Stimulated activated CD8-positive, alpha-beta memory T cell treated with anti-CD3 and anti-CD28 coated beads, Interleukin-7, amount 100 ng/mL, for 48 hours (primary cell): ENCODE measurements around the gene WDR33.

Source experiments
- DNase-seq, 2 donors: peaks; one replicate each; pipeline ENCODE4 v3.0.0-alpha.2; 2020; ENCODE audit warnings: low read depth in 1 of 2; ENCODE audit errors: extremely low read depth in 1 of 2

Gene WDR33

GRCh38 chr2:127721978-127722355, 89.0 kb downstream of the WDR33 start:
- no peak for DNase-seq

DNA sequence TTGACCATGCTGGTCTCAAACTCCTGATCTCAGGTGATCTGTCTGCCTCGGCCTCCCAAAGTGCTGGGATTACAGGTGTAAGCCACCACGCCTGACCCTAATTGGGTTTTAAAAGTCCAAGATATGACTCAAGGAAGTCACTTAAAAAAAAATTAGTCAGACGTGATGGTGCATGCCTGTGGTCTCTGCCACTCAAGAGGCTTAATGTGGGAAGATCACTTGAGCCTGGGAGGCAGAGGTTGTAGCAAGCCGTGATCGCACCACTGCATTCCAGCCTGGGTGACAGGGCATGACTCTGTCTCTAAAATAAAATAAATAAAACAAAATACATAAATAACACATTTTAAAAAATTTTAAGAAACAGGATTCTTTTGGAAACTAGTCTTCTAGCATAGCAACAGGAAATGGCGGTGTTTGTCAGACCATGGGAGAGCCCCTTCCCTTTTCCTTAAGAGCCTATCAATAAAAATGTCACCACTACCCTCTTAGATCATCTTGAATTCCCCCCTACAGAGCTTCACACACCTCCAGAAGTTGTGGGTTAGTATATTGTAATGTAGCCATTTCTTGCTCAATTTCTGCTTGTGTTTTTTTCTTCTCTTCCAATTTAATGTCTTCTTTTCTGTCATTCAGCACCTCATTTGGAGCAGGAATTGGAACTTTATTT, 89.5 kb downstream of the WDR33 start:
- no peak for DNase-seq

DNA sequence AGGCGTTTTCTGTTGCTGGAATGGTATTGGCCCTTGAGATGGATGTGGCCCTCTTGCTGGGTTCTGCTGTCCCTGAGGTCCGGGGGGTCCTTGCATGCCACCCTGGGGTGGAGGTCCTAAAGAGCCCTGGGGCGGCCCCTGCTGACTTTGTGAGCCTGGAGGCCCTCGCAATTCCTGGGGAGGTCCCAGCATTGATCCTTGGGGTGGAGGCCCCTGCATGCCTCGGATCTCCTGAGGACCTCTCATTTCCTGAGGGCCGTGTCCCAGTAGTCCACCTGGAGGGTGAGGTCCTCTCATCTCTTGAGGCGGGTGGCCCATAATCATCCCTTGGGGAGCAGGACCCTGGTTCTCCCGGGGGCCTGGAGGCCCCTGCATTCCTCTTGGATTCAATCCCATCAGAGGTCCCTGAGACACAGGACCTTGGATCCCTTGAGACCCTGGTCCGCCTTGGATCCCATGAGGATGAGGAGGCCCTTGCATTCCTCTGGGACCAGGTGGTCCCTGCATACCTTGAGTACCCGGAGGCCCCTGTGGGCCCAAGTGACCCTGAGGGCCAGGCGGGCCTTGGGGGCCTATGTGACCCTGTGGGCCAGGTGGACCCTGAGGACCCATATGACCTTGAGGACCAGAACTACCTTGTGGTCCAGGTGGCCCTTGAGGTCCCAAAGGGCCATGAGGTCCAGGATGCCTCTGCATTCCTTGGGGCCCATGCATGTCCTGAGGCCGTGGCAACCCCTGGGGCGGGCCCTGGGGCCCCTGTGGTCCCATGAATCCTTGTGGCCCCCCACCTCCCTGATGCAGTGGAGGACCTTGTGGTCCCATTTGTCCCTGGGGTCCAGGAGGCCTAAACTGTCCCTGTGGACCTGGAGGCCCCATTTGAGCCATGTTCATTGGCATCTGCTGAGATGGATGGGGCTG, 91.4 kb downstream of the WDR33 start:
- no peak for DNase-seq

DNA sequence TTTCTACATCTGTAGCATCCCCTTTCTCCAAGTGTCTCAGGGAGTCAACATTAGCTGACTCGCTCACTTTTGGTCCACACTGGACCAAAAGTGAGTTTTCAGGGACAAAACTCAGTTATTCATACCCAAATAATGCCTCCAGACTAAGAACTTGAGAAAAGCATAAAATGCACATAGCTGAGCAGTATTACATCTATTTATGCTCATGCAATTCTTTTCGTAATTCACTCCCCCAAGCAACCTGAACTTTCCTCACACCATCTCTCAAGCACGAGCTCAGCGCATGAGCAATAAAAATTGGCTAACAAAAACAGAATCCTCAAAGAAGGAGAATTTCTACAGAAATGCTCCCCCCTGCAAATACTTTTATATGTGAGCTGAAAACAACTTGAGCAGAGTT, 92.7 kb downstream of the WDR33 start:
- DNase-seq: no peak

DNA sequence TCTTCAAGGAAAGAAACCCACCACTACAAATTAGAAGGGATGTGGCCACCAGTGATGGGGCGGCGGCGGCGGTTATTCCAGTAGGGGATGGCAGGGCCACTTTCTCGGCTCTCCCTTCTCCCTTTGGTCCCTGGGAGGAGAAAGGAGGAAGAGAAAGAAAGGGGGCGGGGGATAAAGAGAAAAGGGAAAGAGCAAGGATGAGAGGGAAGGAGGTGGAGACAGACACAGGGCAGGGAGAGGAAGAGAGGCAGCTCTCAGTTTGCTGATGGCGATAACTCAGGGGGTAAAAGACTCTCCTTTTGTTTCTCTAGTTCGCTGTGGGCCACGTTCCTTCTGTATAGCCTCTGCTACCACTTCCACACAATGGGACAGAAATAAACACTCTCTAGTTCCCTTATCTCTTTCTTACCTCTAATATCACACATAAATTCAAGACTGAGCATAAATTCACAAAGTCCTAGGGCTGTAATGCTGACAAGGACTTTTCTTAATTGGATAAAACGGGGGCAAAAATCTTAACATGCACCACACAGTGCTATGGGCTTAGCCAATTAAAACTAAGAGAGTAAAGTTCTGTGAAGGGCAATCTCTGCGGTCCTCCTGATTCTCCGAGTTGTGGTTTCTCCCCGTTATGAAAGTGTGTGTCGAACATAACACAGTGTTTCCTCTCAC, 95.1 kb downstream of the WDR33 start:
- no peak for DNase-seq

- no peak for DNase-seq
Observed at GRCh38 chr2:127713562-127713961, 97.4 kb downstream of the WDR33 start.

DNA sequence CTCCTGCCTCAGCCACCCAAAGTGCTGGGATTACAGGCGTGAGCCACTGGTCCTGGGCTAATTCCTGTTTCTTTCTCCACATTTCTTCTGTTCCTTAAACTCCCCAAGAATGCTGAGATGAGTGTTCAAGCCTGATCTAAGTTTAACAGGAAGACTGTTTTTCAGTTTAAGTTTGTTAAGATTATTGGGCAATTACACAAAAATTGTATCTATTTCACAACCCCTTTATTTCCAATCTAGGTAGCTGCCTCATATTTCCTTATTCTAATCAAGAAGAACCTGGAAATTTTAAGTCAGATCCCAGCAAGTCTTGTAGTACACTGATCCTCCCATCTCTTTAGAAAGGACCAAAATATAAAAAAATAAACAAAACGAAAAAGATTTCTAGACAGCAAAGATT, 98.0 kb downstream of the WDR33 start:
- DNase-seq: no peak

- no peak for DNase-seq
Observed at GRCh38 chr2:127709336-127709735, 101.6 kb downstream of the WDR33 start.

DNA sequence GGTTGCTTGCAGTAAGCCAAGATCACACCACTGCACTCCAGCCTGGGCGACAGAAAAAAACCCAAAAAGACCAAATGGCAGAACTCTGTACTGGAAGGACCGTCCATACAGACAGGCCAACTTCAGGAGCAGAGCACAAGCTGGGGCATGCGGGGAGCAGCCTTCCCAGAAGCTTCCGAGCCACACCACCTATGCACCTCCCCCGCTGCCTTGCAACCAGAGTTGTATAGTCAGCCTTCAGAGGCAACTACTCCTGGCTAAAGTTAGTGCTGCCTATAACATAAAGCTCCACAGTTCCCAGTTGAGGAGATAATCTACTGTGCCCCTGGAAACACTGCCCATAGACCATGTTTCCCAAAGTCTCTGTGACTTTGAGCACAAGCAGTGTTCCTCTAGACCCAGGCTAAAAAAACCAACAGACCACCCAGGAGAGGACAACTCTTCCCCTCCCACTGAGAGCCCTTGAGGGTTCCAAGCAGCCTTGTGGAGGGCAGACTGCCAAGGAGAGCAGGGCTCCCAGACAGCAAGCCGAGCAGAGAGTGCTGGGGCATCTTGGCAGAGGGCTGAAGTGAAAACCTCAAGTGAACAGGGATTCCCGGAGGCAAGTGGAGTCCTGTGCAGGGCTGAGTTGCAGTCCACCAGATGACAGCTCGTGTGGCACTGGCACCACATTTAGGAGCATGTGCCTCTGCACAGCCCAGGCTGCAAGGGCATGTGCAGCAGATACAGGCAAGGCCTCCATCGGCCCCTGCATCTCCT, 102.9 kb downstream of the WDR33 start:
- no peak for DNase-seq

DNA sequence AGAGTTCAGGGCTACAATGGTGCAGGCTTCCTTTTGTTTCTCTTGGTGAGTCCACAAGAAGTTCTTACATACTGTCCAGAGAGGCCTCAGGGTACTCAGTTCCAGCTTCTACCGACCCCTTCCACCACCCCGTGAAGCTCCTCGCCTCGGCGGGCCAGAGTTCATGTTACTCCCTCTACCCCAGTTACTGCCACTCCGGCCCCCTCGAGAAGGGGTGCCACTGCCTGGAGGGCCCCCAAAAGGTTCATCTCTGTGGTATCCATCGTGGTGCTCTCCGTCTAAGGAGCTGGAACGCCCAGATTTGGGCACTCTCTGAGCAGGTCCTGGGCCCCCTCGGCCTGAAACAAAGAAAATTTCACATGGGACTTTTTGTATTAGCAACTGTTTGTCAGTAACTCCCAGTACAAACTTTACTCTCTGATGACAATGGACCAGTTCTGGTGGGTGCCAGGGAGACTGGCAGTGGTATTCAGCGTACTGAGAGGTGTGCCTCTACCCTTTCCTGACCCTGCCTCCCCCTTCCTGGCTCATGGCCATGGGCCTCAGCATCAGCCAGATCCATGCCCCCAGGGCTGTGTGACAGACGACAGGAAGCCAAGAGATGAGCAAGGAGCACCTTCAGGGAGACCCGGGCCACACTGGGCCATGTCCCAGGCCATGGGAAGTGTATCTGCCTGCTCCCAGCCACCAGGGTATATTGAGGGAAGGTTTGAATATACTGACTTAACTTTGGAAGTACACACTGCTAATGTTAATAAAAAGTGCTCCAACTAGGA, 104.6 kb downstream of the WDR33 start:
- no peak for DNase-seq

DNA sequence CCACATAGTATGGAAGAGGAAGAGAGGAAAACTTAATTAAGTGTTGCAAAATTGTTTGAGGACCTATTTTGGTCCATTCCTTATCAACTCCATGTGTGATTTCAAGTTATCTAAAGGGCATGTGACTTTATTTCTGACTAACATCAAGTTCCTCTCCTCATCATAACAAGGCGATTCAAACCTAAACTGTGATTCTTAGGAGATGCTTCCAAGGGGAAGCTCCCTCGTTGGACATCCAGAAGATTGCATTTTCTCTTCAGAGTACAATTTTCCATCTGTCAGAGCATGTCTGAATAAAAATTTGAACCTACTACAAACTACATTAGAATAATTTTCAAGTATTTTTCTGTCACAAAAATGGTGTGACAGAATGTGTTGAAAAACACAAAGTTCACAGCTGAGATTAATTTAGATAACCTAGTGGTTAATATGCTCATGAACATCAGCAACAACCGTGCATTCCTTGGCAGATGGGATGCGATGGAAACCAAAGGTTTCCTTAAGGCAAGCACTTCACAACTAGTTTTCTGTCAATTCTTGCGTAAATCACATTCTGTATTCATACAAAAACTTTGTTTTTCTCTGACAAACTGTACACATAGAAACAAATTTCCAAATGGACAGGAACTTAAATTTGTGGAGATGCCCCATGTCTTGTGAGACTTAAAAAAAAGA, 105.4 kb downstream of the WDR33 start:
- no peak for DNase-seq

- no peak for DNase-seq
Observed at GRCh38 chr2:127704641-127705390, 106.2 kb downstream of the WDR33 start.

GRCh38 chr2:127703282-127703681, 107.7 kb downstream of the WDR33 start:
- no peak for DNase-seq

- no peak for DNase-seq
Observed at GRCh38 chr2:127702395-127703009, 108.5 kb downstream of the WDR33 start.

GRCh38 chr2:127701651-127702394, 109.1 kb downstream of the WDR33 start:
- peak; percentile 56 to 58 for DNase-seq

- peak; percentile 82 to 86 for DNase-seq
Observed at GRCh38 chr2:127701193-127701650, 109.7 kb downstream of the WDR33 start, which contains the start of gene SFT2D3. TSS of gene SFT2D3 (plus strand) at chr2:127701497. CDS start at chr2:127701529, 32 bp downstream.

DNA sequence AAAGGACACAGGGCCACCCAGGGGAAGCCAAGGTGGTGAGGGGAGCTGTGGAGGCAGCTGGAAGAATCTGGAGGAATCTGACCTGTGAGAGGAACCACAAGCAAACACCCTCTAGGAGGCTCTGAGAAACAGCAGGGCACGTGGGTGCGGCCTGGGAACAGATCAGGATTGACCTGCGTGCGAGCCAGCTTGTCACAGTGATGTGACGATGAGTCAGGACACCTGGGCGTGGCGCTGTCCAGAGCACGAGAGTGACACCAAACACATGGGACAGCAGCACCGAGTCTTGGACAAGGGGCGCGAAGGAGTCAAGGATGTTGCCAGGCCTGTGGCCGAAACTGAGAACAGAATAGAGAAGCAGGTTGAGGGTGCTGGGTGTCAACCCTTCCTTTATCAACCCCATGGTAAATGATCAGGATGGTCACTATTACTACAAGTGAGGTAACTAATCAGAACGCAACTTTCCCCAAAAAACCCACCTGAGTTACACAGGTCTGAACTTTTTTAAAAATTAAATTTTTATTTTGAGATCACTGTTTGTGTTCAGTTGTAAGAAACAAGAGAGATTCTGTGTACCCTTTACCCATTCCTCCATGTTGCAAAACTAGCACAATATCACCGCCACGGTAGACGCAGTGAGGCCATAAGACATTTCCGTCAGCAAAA, 110.3 kb downstream of the WDR33 start:
- DNase-seq: peak in 1 of 2 donors; percentile 3
